ENCODE data around the gene STK4.

Gene STK4

GRCh38 chr20:44954211-44954610, 12.1 kb upstream of the STK4 start:
- DNase-seq (ENCODE audit: low spot score), result no peak

GRCh38 chr20:44955270-44955669, 11.0 kb upstream of the STK4 start:
- DNase-seq (ENCODE audit: low spot score), result no peak

GRCh38 chr20:44956410-44956809, 9.9 kb upstream of the STK4 start:
- no peak for DNase-seq (ENCODE audit: low spot score)

GRCh38 chr20:44958276-44958675, 8.0 kb upstream of the STK4 start:
- DNase-seq (ENCODE audit: low spot score), result no peak

GRCh38 chr20:44959082-44959637, 7.2 kb upstream of the STK4 start:
- no peak for DNase-seq (ENCODE audit: low spot score)

GRCh38 chr20:44959638-44960102, 6.6 kb upstream of the STK4 start:
- no peak for DNase-seq (ENCODE audit: low spot score)

GRCh38 chr20:44960103-44960852, 6.0 kb upstream of the STK4 start, which contains the start of gene TOMM34:
TOMM34 (minus strand) TSS chr20:44960397; CDS start chr20:44960333, 64 bp downstream.
- peak; percentile 98 for DNase-seq (ENCODE audit: low spot score)

GRCh38 chr20:44961011-44961869, 5.1 kb upstream of the STK4 start:
- no peak for DNase-seq (ENCODE audit: low spot score)

GRCh38 chr20:44961870-44962267, 4.4 kb upstream of the STK4 start:
- no peak for DNase-seq (ENCODE audit: low spot score)

- no peak for DNase-seq (ENCODE audit: low spot score)
Measured at GRCh38 chr20:44962483-44962882, 3.8 kb upstream of the STK4 start.

- no peak for DNase-seq (ENCODE audit: low spot score)
Measured at GRCh38 chr20:44963325-44964215, 2.7 kb upstream of the STK4 start.

GRCh38 chr20:44965651-44966029, 672 bp upstream of the STK4 start:
- no peak for DNase-seq (ENCODE audit: low spot score)

- DNase-seq (ENCODE audit: low spot score), result no peak
Measured at GRCh38 chr20:44967207-44967807, 995 bp downstream of the STK4 start.

- no peak for DNase-seq (ENCODE audit: low spot score)
Measured at GRCh38 chr20:44969300-44969894, 3.1 kb downstream of the STK4 start.

- no peak for DNase-seq (ENCODE audit: low spot score)
Measured at GRCh38 chr20:44970243-44970757, 4.0 kb downstream of the STK4 start.

- DNase-seq (ENCODE audit: low spot score), result no peak
Measured at GRCh38 chr20:44973053-44973452, 6.7 kb downstream of the STK4 start.

GRCh38 chr20:44976698-44977097, 10.4 kb downstream of the STK4 start:
- DNase-seq (ENCODE audit: low spot score), result no peak

- DNase-seq (ENCODE audit: low spot score), result no peak
Measured at GRCh38 chr20:44979090-44979621, 12.8 kb downstream of the STK4 start.

GRCh38 chr20:44981736-44982406, 15.6 kb downstream of the STK4 start:
- DNase-seq (ENCODE audit: low spot score), result no peak

All from D341Med (cell line).